ENCODE measurements around the gene EI24. TPM values are rescaled to one million over a fixed set of nuclear protein-coding genes. Genes with fewer than 3 reads are reported as not detected.
"Not testable (repeated sequence)": the region's sequence is repeated elsewhere in the genome, so short reads cannot be mapped to it uniquely, and the experiment has no call there.

EI24 gene
- total RNA-seq, 1 experiment from 2014 or later: 82.2 TPM

DNA sequence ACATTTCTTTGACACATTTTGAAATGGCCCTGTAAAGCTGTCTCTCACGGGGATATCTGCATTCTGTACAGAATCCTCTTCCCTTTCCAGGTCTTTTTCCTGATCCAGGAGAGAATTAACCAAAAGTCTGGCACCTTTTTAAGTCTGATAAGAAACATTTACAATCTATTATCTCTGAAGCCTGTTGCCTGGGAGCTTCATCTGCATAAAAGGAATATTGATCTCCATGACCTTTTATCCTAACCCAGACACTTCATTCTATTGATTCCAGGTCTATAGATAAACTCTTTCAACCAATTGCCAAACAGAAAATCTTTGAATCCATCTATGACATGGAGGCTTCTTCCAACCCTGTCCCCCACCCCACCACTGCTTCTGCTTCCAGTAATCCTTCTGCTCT, 33.7 kb upstream of the EI24 start:
- no peak for DNase-seq
- H3K36me3 Mint-ChIP-seq (ENCODE audit: insufficient read depth, unreplicated experiment): no peaks in the 10 kb centered on the region
- H3K4me1 Mint-ChIP-seq (ENCODE audit: low read depth, unreplicated experiment): no peaks in the 10 kb centered on the region
- no peaks in the 10 kb centered on the region for H3K9me3 Mint-ChIP-seq (ENCODE audit: low read depth, unreplicated experiment)
- no peak overlapping the region for H3K4me3 Mint-ChIP-seq (ENCODE audit: low read depth, unreplicated experiment)
- no peak for TF ChIP-seq CTCF (IDR thresholded peaks at IDR 0.05; ENCODE audit: unreplicated experiment)
- H3K27ac Mint-ChIP-seq (ENCODE audit: unreplicated experiment): no peak overlapping the region
- CTCF ChIA-PET: no interaction called here
- intact Hi-C loops (cut with micrococcal nuclease; ENCODE audit: unreplicated experiment): no loop called here
- H3K27me3 Mint-ChIP-seq (ENCODE audit: unreplicated experiment): no peaks in the 10 kb centered on the region
- BruUV-seq (replicated peaks): no TSS peak

GRCh38 chr11:125536834-125537233, 32.4 kb upstream of the EI24 start:
- H3K4me1 Mint-ChIP-seq (ENCODE audit: low read depth, unreplicated experiment); H3K27me3 Mint-ChIP-seq (ENCODE audit: unreplicated experiment); H3K4me3 Mint-ChIP-seq (ENCODE audit: low read depth, unreplicated experiment); intact Hi-C loops (cut with micrococcal nuclease; ENCODE audit: unreplicated experiment); BruUV-seq (replicated peaks); H3K36me3 Mint-ChIP-seq (ENCODE audit: insufficient read depth, unreplicated experiment); H3K27ac Mint-ChIP-seq (ENCODE audit: unreplicated experiment); DNase-seq; H3K9me3 Mint-ChIP-seq (ENCODE audit: low read depth, unreplicated experiment): not testable (repeated sequence)
- CTCF ChIA-PET: interaction anchor here (0.7 kb wide), 1 partner anchor 170 kb away, joined by 9 read pairs; no protein-coding TSS in a partner anchor

DNA sequence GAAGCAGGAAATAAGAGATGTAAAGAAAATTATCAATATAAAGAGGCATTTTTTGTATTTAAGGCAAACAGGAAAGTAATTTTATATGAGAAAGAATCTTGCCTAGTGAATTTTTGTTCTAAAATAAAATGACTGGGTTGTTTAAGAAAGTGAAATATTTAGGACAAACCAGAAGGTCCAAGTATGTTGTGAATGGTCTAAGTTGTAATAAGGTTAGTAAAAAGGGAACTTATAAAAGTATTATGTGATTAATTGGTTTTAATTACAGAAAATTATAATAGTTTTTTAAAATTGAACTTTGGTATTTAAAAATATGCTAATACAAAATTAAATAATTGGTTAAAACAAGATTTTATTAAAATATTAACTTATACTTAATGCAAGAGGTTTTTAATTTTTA, 26.6 kb upstream of the EI24 start:
- BruUV-seq (replicated peaks): no TSS peak
- Mint-ChIP-seq H3K9me3 (ENCODE audit: low read depth, unreplicated experiment) (peaks cover 3% of the 10 kb centered on the region), H3K4me3 (ENCODE audit: low read depth, unreplicated experiment) (no peak overlapping the region), H3K4me1 (ENCODE audit: low read depth, unreplicated experiment) (no peaks in the 10 kb centered on the region), H3K27me3 (ENCODE audit: unreplicated experiment) (peaks cover 6% of the 10 kb centered on the region), H3K27ac (ENCODE audit: unreplicated experiment) (no peak overlapping the region), H3K36me3 (ENCODE audit: insufficient read depth, unreplicated experiment) (no peaks in the 10 kb centered on the region)
- intact Hi-C loops (cut with micrococcal nuclease; ENCODE audit: unreplicated experiment): no loop called here
- CTCF ChIA-PET: no interaction called here
- no peak for DNase-seq
- TF ChIP-seq CTCF (IDR thresholded peaks at IDR 0.05; ENCODE audit: unreplicated experiment): no peak

DNA sequence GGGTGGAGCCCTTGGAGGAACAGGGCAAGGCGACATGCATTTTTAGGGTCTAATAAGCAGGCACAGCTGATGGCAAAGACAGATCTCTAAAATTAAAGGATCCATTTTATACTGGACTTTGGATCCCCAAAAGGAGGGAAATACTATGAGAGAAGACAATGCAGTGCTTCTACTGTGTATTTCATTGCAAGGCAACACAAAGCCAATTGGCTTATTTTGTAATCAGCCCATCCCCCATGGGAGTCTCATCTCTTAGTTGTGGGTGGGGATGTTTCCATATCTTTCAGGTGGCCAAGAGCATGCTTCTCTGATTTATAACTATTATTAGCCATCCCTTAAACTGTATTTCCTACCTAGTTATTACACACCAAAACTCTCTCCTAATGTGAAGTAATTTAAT, 18.5 kb upstream of the EI24 start:
- Mint-ChIP-seq H3K36me3 (ENCODE audit: insufficient read depth, unreplicated experiment) (no peaks in the 10 kb centered on the region), H3K4me3 (ENCODE audit: low read depth, unreplicated experiment) (no peak overlapping the region), H3K27me3 (ENCODE audit: unreplicated experiment) (peaks cover 7% of the 10 kb centered on the region), H3K9me3 (ENCODE audit: low read depth, unreplicated experiment) (peaks cover 2% of the 10 kb centered on the region), H3K4me1 (ENCODE audit: low read depth, unreplicated experiment) (no peaks in the 10 kb centered on the region), H3K27ac (ENCODE audit: unreplicated experiment) (no peak overlapping the region)
- DNase-seq: no peak
- CTCF ChIA-PET: no interaction called here
- no peak for TF ChIP-seq CTCF (IDR thresholded peaks at IDR 0.05; ENCODE audit: unreplicated experiment)
- intact Hi-C loops (cut with micrococcal nuclease; ENCODE audit: unreplicated experiment): no loop called here
- no TSS peak for BruUV-seq (replicated peaks)

GRCh38 chr11:125551835-125552342, 17.4 kb upstream of the EI24 start:
- Mint-ChIP-seq H3K27me3 (ENCODE audit: unreplicated experiment) (peaks cover 7% of the 10 kb centered on the region), H3K27ac (ENCODE audit: unreplicated experiment) (no peak overlapping the region), H3K4me3 (ENCODE audit: low read depth, unreplicated experiment) (no peak overlapping the region), H3K9me3 (ENCODE audit: low read depth, unreplicated experiment) (peaks cover 2% of the 10 kb centered on the region), H3K36me3 (ENCODE audit: insufficient read depth, unreplicated experiment) (no peaks in the 10 kb centered on the region), H3K4me1 (ENCODE audit: low read depth, unreplicated experiment) (no peaks in the 10 kb centered on the region)
- no peak for DNase-seq
- intact Hi-C loops (cut with micrococcal nuclease; ENCODE audit: unreplicated experiment): no loop called here
- no peak for TF ChIP-seq CTCF (IDR thresholded peaks at IDR 0.05; ENCODE audit: unreplicated experiment)
- CTCF ChIA-PET: interaction anchor here (0.7 kb wide), 1 partner anchor 122 kb away, joined by 4 read pairs; no protein-coding TSS in a partner anchor
- BruUV-seq (replicated peaks): no TSS peak
